ENCODE results near the gene FAM241B. TPM values are rescaled to one million over a fixed set of nuclear protein-coding genes. Genes with fewer than 3 reads are reported as not detected.

The FAM241B gene
- total RNA-seq, 1 experiment from 2014 or later: 18.0 TPM

DNA sequence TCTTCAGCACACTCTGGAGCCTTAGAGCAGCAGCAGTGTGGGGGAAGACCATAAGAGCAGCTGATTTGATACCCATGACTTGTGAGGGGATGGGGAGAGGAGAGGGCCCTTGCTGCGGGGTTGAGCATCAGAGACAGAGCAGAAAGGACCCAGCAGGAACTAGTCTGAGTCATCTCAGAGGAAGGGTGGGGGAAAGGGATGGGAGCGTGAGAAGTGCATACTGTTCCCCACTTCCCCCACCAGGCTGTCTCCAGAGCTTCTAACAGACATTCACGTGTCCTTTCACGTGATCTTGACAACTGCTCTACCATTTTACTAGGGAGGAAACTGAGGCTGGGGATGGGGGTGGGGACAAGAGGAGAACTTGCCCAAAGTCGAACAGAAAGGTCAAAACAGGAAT is 38.7 kb downstream of the FAM241B start:
- Histone ChIP-seq H3K4me3 (replicated peaks in 1 of 2; ENCODE audit: low read depth in 1 of 2, low read length in 2 of 2) (no peak overlapping the region), H4K20me1 (ENCODE audit: insufficient read depth) (no peaks in the 10 kb centered on the region), H3K9ac (ENCODE audit: low read length) (no peak overlapping the region), H3K27me3 (ENCODE audit: insufficient read depth, low read length) (peaks cover 41% of the 10 kb centered on the region), H3K4me2 (ENCODE audit: low read length) (no peak overlapping the region), H3K79me2 (ENCODE audit: insufficient read depth, low read length) (no peaks in the 10 kb centered on the region), H2AFZ (ENCODE audit: low read depth, low read length, poor library complexity, severe bottlenecking) (no peak overlapping the region), H3K27ac (ENCODE audit: low read depth, low read length) (no peak overlapping the region), H3K4me1 (ENCODE audit: control insufficient read depth in 1 of 2, insufficient read depth in 2 of 2, low read length in 2 of 2) (no peaks in the 10 kb centered on the region), H3K9me2 (ENCODE audit: insufficient read depth) (no peaks in the 10 kb centered on the region), H3K36me3 (ENCODE audit: control insufficient read depth in 1 of 2, insufficient read depth in 2 of 2, low read length in 2 of 2) (no peaks in the 10 kb centered on the region), H3K9me3 (ENCODE audit: control insufficient read depth in 1 of 2, insufficient read depth in 1 of 2, low read depth in 1 of 2, low read length in 2 of 2) (no peaks in the 10 kb centered on the region)
- no peak for DNase-seq (ENCODE audit: low read depth, low spot score)
- no TSS peak for BruUV-seq (replicated peaks)
- ATAC-seq: no peak
- CTCF ChIA-PET: no interaction called here
- POLR2A ChIA-PET: no interaction called here
- intact Hi-C loops (cut with micrococcal nuclease): no loop called here
- RAD21 ChIA-PET (ENCODE audit: low non-redundant PET in 1 of 2, low total read pairs in 2 of 2, uncharacterized antibody in 2 of 2, unreplicated experiment in 2 of 2): no interaction called here
- TF ChIP-seq ZNF274 (IDR thresholded peaks at IDR 0.05; ENCODE audit: low read depth, low read length) (no peak), SIN3A (IDR thresholded peaks at IDR 0.05; ENCODE audit: low read depth) (no peak), ZFX (IDR thresholded peaks at IDR 0.05) (no peak), POLR2AphosphoS5 (IDR thresholded peaks at IDR 0.05; ENCODE audit: low read depth, low read length) (no peak), CBX3 (IDR thresholded peaks at IDR 0.05; ENCODE audit: low read depth) (no peak), CEBPB (IDR thresholded peaks at IDR 0.05; ENCODE audit: low read depth) (no peak), JUND (IDR thresholded peaks at IDR 0.05) (no peak)
- TF ChIP-seq, protein P1, sequence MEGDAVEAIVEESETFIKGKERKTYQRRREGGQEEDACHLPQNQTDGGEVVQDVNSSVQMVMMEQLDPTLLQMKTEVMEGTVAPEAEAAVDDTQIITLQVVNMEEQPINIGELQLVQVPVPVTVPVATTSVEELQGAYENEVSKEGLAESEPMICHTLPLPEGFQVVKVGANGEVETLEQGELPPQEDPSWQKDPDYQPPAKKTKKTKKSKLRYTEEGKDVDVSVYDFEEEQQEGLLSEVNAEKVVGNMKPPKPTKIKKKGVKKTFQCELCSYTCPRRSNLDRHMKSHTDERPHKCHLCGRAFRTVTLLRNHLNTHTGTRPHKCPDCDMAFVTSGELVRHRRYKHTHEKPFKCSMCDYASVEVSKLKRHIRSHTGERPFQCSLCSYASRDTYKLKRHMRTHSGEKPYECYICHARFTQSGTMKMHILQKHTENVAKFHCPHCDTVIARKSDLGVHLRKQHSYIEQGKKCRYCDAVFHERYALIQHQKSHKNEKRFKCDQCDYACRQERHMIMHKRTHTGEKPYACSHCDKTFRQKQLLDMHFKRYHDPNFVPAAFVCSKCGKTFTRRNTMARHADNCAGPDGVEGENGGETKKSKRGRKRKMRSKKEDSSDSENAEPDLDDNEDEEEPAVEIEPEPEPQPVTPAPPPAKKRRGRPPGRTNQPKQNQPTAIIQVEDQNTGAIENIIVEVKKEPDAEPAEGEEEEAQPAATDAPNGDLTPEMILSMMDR (IDR thresholded peaks at IDR 0.05 in 2 of 3, conservative IDR thresholded peaks at IDR 0.05 in 1 of 3; ENCODE audit: borderline replicate concordance in 1 of 3, insufficient read depth in 1 of 3, low read depth in 2 of 3, low read length in 2 of 3): no peak

DNA sequence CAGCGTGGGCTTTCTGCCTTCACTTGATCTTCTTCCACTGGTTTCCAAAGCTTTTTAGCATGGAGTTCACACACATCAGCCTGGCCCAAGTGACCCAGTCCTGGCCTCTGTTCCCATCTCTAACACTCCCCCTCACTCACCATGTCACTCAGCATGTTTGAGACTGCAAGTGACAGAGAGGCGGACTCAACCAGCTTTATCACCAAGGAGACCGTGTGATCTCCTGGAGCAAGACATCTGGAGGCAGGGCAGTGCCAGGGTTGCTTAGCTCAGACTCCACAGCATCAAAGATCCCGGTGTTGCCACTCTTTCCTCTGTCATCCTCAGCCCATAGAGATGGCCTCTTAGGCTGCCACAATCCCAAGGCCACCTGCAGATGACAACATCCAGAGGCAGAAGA is 39.4 kb downstream of the FAM241B start:
- Histone ChIP-seq H3K36me3 (ENCODE audit: control insufficient read depth in 1 of 2, insufficient read depth in 2 of 2, low read length in 2 of 2) (no peaks in the 10 kb centered on the region), H3K9me3 (ENCODE audit: control insufficient read depth in 1 of 2, insufficient read depth in 1 of 2, low read depth in 1 of 2, low read length in 2 of 2) (no peaks in the 10 kb centered on the region), H3K27me3 (ENCODE audit: insufficient read depth, low read length) (peaks cover 47% of the 10 kb centered on the region), H3K9ac (ENCODE audit: low read length) (no peak overlapping the region), H3K27ac (ENCODE audit: low read depth, low read length) (no peak overlapping the region), H3K4me1 (ENCODE audit: control insufficient read depth in 1 of 2, insufficient read depth in 2 of 2, low read length in 2 of 2) (no peaks in the 10 kb centered on the region), H3K79me2 (ENCODE audit: insufficient read depth, low read length) (no peaks in the 10 kb centered on the region), H2AFZ (ENCODE audit: low read depth, low read length, poor library complexity, severe bottlenecking) (no peak overlapping the region), H4K20me1 (ENCODE audit: insufficient read depth) (no peaks in the 10 kb centered on the region), H3K4me3 (replicated peaks in 1 of 2; ENCODE audit: low read depth in 1 of 2, low read length in 2 of 2) (no peak overlapping the region), H3K4me2 (ENCODE audit: low read length) (no peak overlapping the region), H3K9me2 (ENCODE audit: insufficient read depth) (no peaks in the 10 kb centered on the region)
- ATAC-seq (no peak), DNase-seq (ENCODE audit: low read depth, low spot score) (no peak)
- ChIA-PET RAD21 (ENCODE audit: low non-redundant PET in 1 of 2, low total read pairs in 2 of 2, uncharacterized antibody in 2 of 2, unreplicated experiment in 2 of 2) (no interaction called here), CTCF (no interaction called here), POLR2A (no interaction called here)
- intact Hi-C loops (cut with micrococcal nuclease): no loop called here
- no TSS peak for BruUV-seq (replicated peaks)
- TF ChIP-seq RAD21 (IDR thresholded peaks at IDR 0.05; ENCODE audit: low read depth) (no peak), POLR2AphosphoS5 (IDR thresholded peaks at IDR 0.05; ENCODE audit: low read depth, low read length) (no peak), POLR2A (IDR thresholded peaks at IDR 0.05; ENCODE audit: borderline replicate concordance, extremely low read depth, insufficient read depth, insufficient read length) (no peak), ZFX (IDR thresholded peaks at IDR 0.05) (no peak), EZH2 (IDR thresholded peaks at IDR 0.05) (no peak), EZH2phosphoT487 (IDR thresholded peaks at IDR 0.05; ENCODE audit: borderline replicate concordance) (no peak), ELF1 (IDR thresholded peaks at IDR 0.05; ENCODE audit: borderline replicate concordance, low read depth) (no peak), SP1 (IDR thresholded peaks at IDR 0.05; ENCODE audit: low read depth) (no peak), YY1 (IDR thresholded peaks at IDR 0.05; ENCODE audit: extremely low read depth, insufficient replicate concordance, low read depth, low read length) (no peak), FOSL1 (IDR thresholded peaks at IDR 0.05; ENCODE audit: low read depth) (no peak), ZNF274 (IDR thresholded peaks at IDR 0.05; ENCODE audit: low read depth, low read length) (no peak), TCF7L2 (IDR thresholded peaks at IDR 0.05; ENCODE audit: borderline replicate concordance, extremely low read depth, insufficient read depth, insufficient read length) (no peak), CBX3 (IDR thresholded peaks at IDR 0.05; ENCODE audit: low read depth) (no peak), SIN3A (IDR thresholded peaks at IDR 0.05; ENCODE audit: low read depth) (no peak), CEBPB (IDR thresholded peaks at IDR 0.05; ENCODE audit: low read depth) (no peak)
- TF ChIP-seq, protein P2, sequence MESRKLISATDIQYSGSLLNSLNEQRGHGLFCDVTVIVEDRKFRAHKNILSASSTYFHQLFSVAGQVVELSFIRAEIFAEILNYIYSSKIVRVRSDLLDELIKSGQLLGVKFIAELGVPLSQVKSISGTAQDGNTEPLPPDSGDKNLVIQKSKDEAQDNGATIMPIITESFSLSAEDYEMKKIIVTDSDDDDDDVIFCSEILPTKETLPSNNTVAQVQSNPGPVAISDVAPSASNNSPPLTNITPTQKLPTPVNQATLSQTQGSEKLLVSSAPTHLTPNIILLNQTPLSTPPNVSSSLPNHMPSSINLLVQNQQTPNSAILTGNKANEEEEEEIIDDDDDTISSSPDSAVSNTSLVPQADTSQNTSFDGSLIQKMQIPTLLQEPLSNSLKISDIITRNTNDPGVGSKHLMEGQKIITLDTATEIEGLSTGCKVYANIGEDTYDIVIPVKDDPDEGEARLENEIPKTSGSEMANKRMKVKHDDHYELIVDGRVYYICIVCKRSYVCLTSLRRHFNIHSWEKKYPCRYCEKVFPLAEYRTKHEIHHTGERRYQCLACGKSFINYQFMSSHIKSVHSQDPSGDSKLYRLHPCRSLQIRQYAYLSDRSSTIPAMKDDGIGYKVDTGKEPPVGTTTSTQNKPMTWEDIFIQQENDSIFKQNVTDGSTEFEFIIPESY (IDR thresholded peaks at IDR 0.05; ENCODE audit: extremely low read depth, insufficient replicate concordance, low read length): no peak
- TF ChIP-seq, protein P3, sequence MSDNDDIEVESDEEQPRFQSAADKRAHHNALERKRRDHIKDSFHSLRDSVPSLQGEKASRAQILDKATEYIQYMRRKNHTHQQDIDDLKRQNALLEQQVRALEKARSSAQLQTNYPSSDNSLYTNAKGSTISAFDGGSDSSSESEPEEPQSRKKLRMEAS (IDR thresholded peaks at IDR 0.05): no peak

Data from HCT116 (cell line).